ENCODE measurements around the gene LGALS9C. TPM values are rescaled to one million over a fixed set of nuclear protein-coding genes. Genes with fewer than 3 reads are reported as not detected.
"Not testable (repeated sequence)": the region's sequence is repeated elsewhere in the genome, so short reads cannot be mapped to it uniquely, and the experiment has no call there.

Gene LGALS9C
- total and polyA plus RNA-seq, 4 experiments from 2014 or later = not detected

DNA sequence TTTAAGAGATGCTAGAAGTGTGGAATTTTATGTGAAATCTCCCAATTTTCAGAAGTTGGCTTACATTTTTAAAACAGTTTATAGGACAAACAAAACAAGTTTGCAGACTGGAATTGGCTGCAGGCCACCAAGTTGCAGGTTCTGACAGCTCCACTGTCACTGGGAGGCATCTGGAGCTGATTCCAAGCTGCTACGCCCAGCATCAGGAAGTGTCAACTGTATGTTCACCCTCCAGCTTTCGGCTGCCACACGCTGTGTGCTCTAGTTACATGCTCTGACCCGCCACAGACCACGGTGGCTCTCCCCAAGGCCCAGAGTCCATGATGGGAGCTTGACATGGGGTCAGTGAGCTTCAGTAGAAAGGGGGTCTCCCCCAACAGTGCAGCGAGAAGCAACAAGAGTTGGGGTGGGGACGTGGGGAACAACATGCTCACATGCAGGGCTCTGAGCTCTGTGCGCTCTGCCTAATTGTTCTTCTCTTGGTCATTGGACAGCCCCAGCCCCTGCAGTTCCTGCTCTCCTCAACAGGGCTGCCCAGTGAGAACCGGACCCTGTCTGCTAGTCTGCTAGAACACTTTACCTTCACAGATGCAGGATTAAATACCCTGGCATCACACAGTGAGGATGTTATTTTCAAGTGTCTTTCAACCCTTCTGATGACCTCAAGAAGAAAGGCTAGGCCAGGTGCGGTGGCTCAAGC is 8.0 kb upstream of the LGALS9C start:
- H3K4me3 Mint-ChIP-seq; H3K27me3 ChIP-seq (ENCODE audit: insufficient read depth, low read length); DNase-seq; H3K4me3 ChIP-seq (ENCODE audit: low read length in 2 of 2); POLR2A ChIA-PET (ENCODE audit: partially characterized antibody); H3K9me3 ChIP-seq (ENCODE audit: control insufficient read depth in 1 of 2, low read length in 2 of 2); H3K36me3 ChIP-seq (ENCODE audit: insufficient read depth, low read length); CTCF ChIA-PET (ENCODE audit: partially characterized antibody); H3K4me1 Mint-ChIP-seq; H3K27me3 Mint-ChIP-seq; H3K27ac ChIP-seq (ENCODE audit: low read depth, low read length); H3K9me3 Mint-ChIP-seq; intact Hi-C loops (cut with micrococcal nuclease); H3K4me1 ChIP-seq (ENCODE audit: insufficient read depth, low read length); H3K36me3 Mint-ChIP-seq; H3K27ac Mint-ChIP-seq: not testable (repeated sequence)

DNA sequence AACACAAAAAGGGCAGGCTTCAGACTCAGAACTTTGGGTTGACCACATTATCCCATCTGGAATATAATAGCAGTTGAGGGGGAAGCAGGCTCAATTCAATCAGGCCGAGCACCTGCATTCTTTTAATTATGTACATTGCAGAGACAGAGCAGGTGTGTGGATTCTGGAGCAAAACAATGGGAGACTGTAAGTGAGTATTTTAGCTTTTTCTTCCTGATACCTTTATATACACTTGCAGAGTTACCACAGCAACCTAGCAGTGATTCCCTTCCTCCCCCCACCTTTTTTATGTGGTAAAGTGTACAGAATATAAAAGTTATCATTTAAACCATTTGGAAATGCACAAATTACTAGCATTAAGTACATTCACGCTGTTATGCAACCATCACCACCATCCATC is 6.8 kb upstream of the LGALS9C start:
- DNase-seq; POLR2A ChIA-PET (ENCODE audit: partially characterized antibody); H3K27me3 ChIP-seq (ENCODE audit: insufficient read depth, low read length); H3K4me1 ChIP-seq (ENCODE audit: insufficient read depth, low read length); H3K4me3 Mint-ChIP-seq; H3K36me3 Mint-ChIP-seq; H3K27me3 Mint-ChIP-seq; H3K36me3 ChIP-seq (ENCODE audit: insufficient read depth, low read length); H3K27ac Mint-ChIP-seq; H3K4me1 Mint-ChIP-seq; H3K9me3 ChIP-seq (ENCODE audit: control insufficient read depth in 1 of 2, low read length in 2 of 2); H3K9me3 Mint-ChIP-seq; H3K4me3 ChIP-seq (ENCODE audit: low read length in 2 of 2); intact Hi-C loops (cut with micrococcal nuclease); H3K27ac ChIP-seq (ENCODE audit: low read depth, low read length); CTCF ChIA-PET (ENCODE audit: partially characterized antibody): not testable (repeated sequence)

DNA sequence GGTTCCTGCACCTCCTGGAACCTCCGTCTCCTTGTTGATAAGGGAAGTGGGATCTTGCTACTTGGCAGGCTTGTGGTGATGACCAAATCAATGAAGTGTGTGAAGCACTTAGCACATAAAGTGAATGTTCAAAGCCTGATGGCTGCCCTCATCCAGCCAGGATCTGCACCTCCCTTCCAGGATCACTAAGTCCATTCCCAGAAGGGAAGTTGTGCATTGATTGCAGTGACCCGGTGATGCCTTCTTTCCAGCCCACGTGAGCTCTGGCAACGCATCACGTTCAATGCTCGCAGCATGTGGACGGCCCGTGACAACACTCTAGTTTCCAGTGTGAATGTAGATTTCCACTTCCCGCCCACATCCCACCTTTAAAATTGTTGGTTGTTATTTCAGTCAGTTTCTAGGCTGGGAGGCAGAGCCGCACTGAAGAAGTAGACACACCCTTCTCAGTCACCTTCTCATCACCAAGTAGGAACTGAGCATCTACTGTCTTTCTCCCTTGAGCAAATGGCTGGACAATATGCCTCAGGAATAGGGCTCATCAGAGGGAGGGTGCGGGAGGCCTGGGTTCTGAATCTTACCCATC is 6.2 kb upstream of the LGALS9C start:
- H3K4me1 ChIP-seq (ENCODE audit: insufficient read depth, low read length); H3K36me3 ChIP-seq (ENCODE audit: insufficient read depth, low read length); CTCF ChIA-PET (ENCODE audit: partially characterized antibody); H3K9me3 Mint-ChIP-seq; H3K4me1 Mint-ChIP-seq; H3K4me3 ChIP-seq (ENCODE audit: low read length in 2 of 2); intact Hi-C loops (cut with micrococcal nuclease); H3K27me3 Mint-ChIP-seq; DNase-seq; POLR2A ChIA-PET (ENCODE audit: partially characterized antibody); H3K36me3 Mint-ChIP-seq; H3K9me3 ChIP-seq (ENCODE audit: control insufficient read depth in 1 of 2, low read length in 2 of 2); H3K4me3 Mint-ChIP-seq; H3K27ac ChIP-seq (ENCODE audit: low read depth, low read length); H3K27me3 ChIP-seq (ENCODE audit: insufficient read depth, low read length); H3K27ac Mint-ChIP-seq: not testable (repeated sequence)

DNA sequence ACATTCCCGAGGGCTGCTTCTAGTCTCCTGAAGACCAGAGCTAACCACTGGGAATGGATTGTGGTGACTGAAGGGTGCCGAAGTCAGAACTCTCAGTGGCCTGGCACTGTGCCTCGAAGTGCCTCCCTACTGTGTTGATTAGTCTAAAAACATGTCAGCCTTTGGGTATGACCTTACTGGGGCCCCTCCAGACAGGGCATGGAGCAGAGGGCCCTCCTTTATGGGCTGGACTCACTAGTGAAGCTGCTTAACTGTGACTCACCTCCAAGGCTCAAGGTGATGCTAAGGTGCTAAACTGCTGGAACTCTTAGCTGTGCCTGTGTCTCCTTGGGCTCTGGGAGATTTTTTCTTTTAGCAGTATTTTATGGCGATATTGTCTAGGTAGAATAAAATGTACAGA is 2.6 kb upstream of the LGALS9C start:
- H3K27me3 Mint-ChIP-seq; H3K27ac Mint-ChIP-seq; H3K27me3 ChIP-seq (ENCODE audit: insufficient read depth, low read length); H3K9me3 ChIP-seq (ENCODE audit: control insufficient read depth in 1 of 2, low read length in 2 of 2); H3K9me3 Mint-ChIP-seq; CTCF ChIA-PET (ENCODE audit: partially characterized antibody); intact Hi-C loops (cut with micrococcal nuclease); H3K4me1 ChIP-seq (ENCODE audit: insufficient read depth, low read length); H3K36me3 ChIP-seq (ENCODE audit: insufficient read depth, low read length); H3K4me3 Mint-ChIP-seq; POLR2A ChIA-PET (ENCODE audit: partially characterized antibody); H3K4me1 Mint-ChIP-seq; H3K4me3 ChIP-seq (ENCODE audit: low read length in 2 of 2); H3K27ac ChIP-seq (ENCODE audit: low read depth, low read length); H3K36me3 Mint-ChIP-seq; DNase-seq: not testable (repeated sequence)

DNA sequence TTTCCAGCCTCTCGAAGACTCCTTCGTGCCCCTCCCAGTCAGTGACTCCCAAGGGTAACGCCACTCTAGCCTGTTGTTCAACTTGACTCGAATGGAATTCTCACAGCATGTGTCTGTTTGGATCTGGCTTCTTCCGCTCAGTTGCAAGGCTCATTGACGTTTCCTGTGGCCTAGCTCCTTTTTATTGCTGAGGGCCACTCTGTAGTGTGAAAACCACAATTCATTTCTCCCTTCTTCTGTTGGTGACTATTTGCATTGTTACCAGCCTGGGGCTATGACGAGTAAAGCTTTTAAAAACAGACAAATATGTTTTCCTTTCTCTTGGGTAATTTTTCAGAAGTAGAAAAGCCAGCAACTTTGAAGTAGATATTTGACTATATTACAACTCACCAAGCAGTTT is 1.8 kb upstream of the LGALS9C start:
- H3K4me3 ChIP-seq (ENCODE audit: low read length in 2 of 2); intact Hi-C loops (cut with micrococcal nuclease); H3K27me3 Mint-ChIP-seq; H3K4me1 ChIP-seq (ENCODE audit: insufficient read depth, low read length); H3K4me3 Mint-ChIP-seq; H3K9me3 Mint-ChIP-seq; POLR2A ChIA-PET (ENCODE audit: partially characterized antibody); H3K4me1 Mint-ChIP-seq; H3K36me3 ChIP-seq (ENCODE audit: insufficient read depth, low read length); H3K27ac ChIP-seq (ENCODE audit: low read depth, low read length); H3K27me3 ChIP-seq (ENCODE audit: insufficient read depth, low read length); CTCF ChIA-PET (ENCODE audit: partially characterized antibody); H3K9me3 ChIP-seq (ENCODE audit: control insufficient read depth in 1 of 2, low read length in 2 of 2); H3K36me3 Mint-ChIP-seq: not testable (repeated sequence)
- peak in 2 of 5 donors; percentile 1 to 15 for DNase-seq
- H3K27ac Mint-ChIP-seq = peak overlapping the region in 1 of 7 donors; percentile 42

DNA sequence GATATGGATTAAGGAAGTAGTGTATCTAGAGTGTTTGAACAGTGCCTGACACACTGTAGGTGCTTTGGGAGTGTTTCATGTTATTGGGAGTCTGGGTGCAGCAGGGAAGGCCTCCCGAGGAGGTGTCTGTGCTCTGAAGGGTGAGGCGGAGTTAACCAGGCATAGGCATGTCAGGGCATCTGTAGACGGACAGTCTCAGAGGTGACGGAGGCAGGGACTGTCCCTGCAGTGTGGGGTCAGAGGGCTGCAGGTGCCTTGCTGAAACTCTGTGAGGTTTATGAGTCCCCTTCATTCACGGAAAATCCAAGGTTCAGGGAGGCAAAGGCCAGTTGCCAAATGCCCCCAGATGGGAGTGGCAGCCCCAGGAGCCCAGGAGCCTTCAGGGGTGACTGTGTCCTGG is 778 bp downstream of the LGALS9C start:
- H3K27ac Mint-ChIP-seq; CTCF ChIA-PET (ENCODE audit: partially characterized antibody); H3K4me1 Mint-ChIP-seq; intact Hi-C loops (cut with micrococcal nuclease); H3K9me3 Mint-ChIP-seq; H3K4me1 ChIP-seq (ENCODE audit: insufficient read depth, low read length); H3K27me3 Mint-ChIP-seq; H3K27ac ChIP-seq (ENCODE audit: low read depth, low read length); H3K36me3 Mint-ChIP-seq; H3K36me3 ChIP-seq (ENCODE audit: insufficient read depth, low read length); POLR2A ChIA-PET (ENCODE audit: partially characterized antibody); H3K27me3 ChIP-seq (ENCODE audit: insufficient read depth, low read length); H3K9me3 ChIP-seq (ENCODE audit: control insufficient read depth in 1 of 2, low read length in 2 of 2); H3K4me3 Mint-ChIP-seq; H3K4me3 ChIP-seq (ENCODE audit: low read length in 2 of 2); DNase-seq: not testable (repeated sequence)

DNA sequence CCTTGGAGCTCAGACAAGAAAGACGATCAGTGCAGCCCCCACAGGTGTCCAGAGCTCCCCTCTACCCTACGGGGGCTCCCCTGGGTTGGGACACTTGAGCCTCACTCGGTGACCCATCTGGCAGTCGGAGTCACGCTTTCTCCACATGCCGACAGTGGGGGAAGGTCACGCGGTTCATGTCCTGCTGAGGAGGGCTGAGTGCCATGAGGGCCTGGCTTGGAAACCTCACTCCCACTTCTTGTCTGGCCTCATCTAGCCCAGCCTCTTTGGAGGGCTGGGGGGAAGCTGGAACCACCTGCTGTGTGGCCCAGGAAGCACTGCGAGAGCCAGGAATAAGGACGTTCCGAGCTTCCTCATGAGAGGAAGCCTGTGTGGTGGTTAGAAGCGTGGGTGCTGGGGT is 1.8 kb downstream of the LGALS9C start:
- CTCF ChIA-PET (ENCODE audit: partially characterized antibody); H3K27ac Mint-ChIP-seq; H3K27me3 Mint-ChIP-seq; H3K36me3 ChIP-seq (ENCODE audit: insufficient read depth, low read length); H3K4me1 Mint-ChIP-seq; H3K27me3 ChIP-seq (ENCODE audit: insufficient read depth, low read length); H3K9me3 Mint-ChIP-seq; intact Hi-C loops (cut with micrococcal nuclease); POLR2A ChIA-PET (ENCODE audit: partially characterized antibody); H3K9me3 ChIP-seq (ENCODE audit: control insufficient read depth in 1 of 2, low read length in 2 of 2); H3K36me3 Mint-ChIP-seq; H3K4me1 ChIP-seq (ENCODE audit: insufficient read depth, low read length); H3K27ac ChIP-seq (ENCODE audit: low read depth, low read length); DNase-seq; H3K4me3 ChIP-seq (ENCODE audit: low read length in 2 of 2); H3K4me3 Mint-ChIP-seq: not testable (repeated sequence)

Data from CD4-positive, alpha-beta memory T cell (primary cell).